ENCODE measurements around the gene POLRMT.

DNA sequence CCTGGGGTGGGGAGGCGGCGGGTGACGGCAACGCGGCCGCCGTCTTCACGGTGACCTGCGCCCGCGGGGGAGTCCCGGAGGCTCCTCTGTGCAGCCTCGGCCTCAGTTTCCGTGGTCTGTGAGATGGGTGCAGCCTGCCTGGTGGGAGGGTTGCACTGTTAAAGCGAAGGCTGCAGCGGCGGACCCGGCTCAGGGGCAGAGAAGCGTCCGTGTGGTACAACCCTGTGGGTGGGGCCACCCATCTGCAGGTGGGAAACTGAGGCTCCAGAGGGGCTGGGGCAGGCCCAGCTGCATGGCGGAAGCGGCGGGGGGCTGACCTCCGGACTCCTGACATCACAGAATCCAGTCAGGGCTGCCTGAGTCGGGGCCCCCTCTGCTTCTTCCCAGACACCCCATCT, 6.8 kb upstream of the POLRMT start:
- TF ChIP-seq POLR2AphosphoS5 (IDR thresholded peaks at IDR 0.05; ENCODE audit: low read depth, low read length) (no peak), REST (IDR thresholded peaks at IDR 0.05; ENCODE audit: insufficient read depth in 1 of 2, low read depth in 2 of 2, low read length in 2 of 2) (no peak)
